Measurements from ENCODE around the gene ZBTB44.
"Not testable (repeated sequence)": the region's sequence is repeated elsewhere in the genome, so short reads cannot be mapped to it uniquely, and the experiment has no call there.

The ZBTB44 gene

DNA sequence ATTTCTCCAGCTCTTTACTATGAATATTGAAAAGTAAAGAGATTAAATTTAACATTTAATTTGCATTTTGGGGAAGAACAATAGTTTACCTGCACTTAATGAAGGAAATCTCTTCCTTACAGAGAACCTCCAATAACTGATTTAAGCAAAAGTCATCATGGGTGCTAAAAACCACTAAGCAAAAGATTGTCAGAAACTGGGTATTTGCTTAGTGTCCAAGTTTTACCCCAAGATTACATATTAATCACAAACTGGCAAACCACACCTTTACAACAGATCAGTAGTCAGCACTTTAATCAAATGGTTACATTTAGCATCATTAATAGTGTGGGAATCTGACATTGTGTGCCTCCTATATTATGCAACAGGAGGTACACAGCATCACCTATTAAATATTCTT lies 2.7 kb downstream of the ZBTB44 start:
- DNase-seq (ENCODE audit: low read depth): no peak

DNA sequence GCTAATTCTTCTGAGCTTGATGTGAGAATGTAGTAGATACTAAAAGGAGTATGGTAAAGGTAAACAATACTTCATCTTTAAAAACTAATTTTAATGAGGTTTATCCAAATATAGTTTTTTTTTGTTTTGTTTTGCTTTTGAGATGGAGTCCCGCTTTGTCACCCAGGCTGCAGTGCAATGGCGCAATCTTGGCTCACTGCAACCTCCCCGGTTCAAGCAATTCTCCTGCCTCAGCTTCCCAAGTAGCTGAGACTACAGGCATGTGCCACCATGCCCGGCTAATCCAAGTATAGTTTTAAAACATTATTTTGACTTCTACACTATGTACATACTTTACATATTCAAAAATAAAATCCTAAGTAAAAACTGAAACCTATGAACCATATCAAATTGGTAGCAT lies 4.1 kb downstream of the ZBTB44 start:
- DNase-seq (ENCODE audit: low read depth): no peak

DNA sequence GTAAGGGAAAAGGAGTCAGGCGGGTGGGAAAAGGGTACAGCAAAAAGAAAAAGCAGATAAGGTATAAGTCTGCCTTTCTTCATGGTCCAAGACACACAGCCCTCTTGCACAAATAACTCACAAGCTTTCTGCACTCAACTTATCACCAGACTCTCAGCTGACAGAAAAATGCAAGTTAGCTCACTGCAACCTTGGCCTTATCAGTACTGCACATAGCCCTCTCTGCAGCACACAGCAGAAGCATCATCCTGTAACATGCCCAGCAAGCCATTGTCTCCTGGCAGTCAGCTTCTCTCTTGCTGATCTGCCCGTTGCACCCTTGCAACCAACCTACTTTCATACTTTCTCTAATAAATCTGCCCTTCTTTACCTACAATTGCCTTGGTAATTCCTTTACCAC lies 5.8 kb downstream of the ZBTB44 start:
- DNase-seq (ENCODE audit: low read depth): no peak

DNA sequence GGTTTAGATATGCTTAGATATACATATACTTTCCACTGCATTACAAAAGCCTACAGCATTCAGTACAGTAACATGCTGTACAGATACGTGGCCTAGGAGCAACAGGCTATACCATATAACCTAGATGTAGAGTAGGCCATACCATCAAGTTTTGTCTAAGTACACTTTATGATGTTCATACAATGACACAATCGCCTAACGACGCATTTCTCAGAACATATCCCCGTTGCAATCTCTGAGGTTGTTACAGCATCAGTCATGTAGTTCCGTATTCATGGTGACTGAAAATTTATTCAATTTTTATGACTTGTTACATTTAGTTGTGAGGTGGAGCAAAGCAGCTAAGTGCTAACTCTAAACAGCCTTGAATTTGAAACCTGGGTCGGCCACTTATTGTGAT lies 6.7 kb downstream of the ZBTB44 start:
- no peak for DNase-seq (ENCODE audit: low read depth)

DNA sequence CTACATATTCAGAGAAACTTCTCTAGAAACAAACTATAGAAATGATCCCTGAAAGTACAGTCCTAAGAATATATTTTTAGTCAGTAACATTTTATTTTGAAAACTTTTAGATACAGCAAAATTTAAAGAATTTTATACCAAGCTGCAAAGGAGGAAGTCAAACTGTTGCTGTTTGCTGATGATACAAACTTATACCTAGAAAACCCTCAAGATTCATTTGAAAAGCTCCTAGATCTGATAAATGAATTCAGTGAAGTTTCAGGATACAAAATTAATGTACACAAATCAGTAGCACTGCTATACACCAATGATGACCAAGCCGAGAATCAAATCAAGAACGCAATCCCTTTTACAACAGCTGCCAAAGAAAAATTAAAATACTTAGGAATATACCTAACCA lies 10.1 kb downstream of the ZBTB44 start:
- no peak for DNase-seq (ENCODE audit: low read depth)

DNA sequence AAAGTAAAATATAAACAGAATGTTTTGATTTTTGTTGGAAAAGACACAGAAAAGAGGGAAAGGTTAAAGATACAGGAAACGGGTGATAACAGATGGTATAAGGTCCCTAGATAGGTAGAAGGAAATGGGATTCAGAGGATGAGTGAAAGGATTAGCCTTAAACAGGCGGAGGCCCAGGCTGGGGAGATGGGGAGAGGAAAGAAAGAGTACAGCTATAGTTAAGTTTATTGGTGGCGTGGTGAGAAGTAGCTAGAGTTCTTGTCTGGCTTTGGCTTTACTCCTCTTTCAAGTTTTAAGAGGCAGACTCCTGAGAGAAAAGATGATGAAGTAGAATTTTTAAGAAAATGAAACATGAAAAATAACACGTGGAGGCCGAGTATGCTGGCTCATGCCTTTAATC lies 13.7 kb downstream of the ZBTB44 start:
- no peak for DNase-seq (ENCODE audit: low read depth)

DNA sequence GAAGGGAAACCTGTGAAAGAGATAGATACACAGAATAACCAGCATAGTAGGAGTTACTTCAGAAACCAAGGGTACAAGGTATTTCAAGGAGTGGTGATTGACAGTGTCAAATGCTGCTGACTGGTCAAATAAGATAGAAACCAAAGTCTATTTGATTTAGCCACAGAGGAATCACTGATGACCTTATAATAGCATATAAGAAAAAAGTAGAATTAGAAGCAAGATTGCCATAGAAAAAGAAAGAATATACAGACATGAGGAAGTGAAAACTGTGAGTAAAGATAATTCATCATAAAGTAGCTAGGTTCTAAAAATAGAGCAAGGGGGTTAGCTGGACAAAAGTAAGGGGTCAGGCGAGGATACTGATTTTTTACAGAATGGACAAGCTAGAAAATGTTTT lies 14.2 kb downstream of the ZBTB44 start:
- DNase-seq (ENCODE audit: low read depth): no peak

DNA sequence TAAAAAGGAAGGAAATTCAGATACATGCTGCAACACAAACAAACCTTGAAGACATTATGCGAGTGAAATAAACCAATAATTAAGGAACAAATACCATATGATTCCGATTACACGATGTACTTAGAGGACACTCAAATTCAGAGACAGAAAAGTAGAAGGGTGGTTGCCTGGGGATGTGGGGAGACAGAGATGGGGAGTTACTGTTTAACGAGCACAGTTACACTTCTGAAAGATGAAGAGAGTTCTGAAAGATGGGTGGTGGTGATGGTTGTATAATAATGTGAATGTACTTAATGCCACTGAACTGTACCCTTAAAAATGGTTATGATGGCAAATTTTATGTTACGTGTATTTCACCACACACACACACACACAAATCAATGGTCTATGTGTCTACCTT lies 14.7 kb downstream of the ZBTB44 start:
- no peak for DNase-seq (ENCODE audit: low read depth)

DNA sequence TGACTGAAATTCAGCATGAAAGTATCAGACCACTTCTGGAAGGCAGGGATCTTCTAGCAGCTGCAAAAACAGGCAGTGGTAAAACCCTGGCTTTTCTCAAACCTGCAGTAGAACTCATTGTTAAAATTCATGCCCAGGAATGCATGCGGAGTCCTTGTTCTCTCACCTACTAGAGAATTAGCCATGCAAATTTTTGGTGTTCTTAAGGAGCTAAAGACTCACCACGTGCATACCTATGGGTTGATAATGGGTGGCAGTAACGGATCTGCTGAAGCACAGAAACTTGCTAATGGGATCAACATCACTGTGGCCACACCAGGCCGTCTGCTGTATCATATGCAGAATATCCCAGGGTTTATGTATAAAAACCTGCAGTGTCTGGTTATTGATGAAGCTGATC lies 19.1 kb downstream of the ZBTB44 start:
- DNase-seq (ENCODE audit: low read depth): no peak

DNA sequence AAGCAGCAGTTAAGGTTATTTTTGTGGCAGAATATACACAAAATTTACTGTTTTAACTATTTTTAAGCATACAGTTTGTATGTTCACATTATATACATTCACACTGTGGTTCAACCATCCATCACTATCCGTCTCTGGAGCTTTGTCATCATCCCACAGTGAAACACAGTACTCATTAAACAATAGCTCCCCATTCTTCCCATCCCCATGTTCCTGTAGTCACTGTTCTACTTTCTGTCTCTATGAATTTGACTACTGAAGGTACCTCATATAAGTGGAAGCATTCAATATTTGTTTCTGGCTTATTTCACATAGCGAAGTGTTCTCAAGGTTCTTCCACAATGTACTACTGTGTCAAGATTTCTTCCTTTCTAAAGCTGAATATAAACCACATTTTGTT lies 32.6 kb downstream of the ZBTB44 start:
- no peak for DNase-seq (ENCODE audit: low read depth)

DNA sequence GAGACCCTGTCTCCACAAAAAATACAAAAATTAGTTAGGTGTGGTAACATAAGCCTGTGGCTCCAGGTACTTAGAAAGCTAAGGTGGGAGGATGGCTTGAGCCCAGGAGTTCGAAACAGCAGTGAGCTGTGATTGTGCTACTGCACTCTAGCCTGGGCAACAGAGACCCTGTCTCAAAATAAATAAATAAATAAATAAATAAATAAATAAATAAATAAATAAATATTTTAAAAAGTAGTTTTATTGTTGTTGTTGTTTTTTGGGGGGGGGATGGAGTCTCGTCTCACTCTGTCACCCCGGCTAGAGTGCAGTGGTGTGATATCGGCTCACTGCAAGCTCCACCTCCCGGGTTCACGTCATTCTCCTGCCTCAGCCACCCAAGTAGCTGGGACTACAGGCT lies 33.4 kb downstream of the ZBTB44 start:
- not testable (repeated sequence) for DNase-seq (ENCODE audit: low read depth)

DNA sequence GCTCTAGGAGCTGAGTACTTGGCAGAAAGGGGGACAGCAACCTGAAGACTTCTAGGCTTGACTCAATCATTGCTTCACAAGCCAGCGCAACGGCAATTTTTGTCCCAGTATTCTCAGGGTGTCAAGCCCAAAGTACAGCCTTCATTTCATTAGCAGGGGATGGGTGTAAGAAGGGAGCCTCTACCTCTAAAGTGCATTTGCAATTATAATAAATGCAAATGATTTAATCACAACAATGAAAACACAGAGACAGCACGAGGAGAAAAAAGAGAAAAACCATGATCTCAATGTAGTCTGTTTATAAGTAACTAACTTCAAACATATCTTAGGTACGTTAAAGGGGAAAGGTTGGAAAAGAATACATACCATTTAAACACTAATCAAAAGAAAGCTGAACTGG lies 34.7 kb downstream of the ZBTB44 start:
- no peak for DNase-seq (ENCODE audit: low read depth)

DNA sequence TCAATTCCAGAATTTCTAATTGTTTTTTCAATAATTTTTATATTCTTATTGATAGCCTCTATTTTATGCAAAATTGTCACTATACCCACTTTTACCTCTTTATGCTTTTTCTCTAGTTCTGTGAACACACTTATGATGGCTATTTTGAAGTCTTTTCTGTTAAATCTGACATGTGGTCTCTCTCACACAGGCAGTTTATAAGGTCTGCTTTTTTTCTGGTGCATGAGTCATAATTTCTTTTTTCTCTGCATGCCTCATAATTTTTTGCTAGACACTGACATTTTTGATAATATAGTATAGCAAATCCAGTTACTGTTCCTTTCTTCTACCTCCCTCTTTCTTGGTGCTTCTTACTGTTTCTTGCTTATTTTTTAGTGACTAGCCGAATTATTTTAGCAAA lies 36.0 kb downstream of the ZBTB44 start:
- no peak for DNase-seq (ENCODE audit: low read depth)

DNA sequence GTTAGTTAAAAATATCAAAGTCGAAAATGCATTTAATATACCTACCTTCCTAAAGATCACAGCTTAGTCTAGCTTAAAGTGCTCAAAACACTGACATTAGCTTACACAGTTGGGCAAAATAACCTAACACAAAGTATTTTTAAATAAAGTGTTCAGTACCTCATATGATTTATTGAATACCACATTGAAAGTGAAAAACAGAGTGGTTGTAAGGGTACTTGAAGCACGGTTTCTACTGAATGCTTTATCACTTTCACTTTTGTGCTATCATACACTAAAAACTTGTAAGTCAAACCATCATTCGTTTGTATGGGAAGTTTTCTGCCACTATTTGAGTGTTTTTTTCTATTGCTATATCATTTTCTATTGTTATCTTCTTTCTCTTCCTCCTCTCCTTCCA lies 36.6 kb downstream of the ZBTB44 start:
- DNase-seq (ENCODE audit: low read depth): no peak

DNA sequence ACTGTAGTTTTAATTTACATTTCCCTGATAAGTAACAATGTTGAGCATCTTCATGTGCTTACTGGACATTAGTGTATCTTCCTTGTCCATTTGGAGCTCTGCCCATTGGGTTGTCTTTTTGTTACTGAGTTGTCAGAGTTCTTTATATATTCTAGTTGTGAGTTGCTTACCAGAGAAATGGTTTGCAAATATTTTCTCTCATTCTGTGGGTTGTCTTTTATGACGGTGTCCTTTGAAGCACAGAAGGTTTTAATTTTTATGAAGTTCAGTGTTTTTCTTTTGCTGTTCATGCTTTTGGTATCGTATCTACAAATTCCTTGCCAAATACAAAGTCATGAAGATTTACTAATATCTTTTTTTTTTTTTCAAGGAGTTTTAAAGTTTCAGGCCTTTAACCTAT lies 42.4 kb downstream of the ZBTB44 start:
- DNase-seq (ENCODE audit: low read depth): no peak

DNA sequence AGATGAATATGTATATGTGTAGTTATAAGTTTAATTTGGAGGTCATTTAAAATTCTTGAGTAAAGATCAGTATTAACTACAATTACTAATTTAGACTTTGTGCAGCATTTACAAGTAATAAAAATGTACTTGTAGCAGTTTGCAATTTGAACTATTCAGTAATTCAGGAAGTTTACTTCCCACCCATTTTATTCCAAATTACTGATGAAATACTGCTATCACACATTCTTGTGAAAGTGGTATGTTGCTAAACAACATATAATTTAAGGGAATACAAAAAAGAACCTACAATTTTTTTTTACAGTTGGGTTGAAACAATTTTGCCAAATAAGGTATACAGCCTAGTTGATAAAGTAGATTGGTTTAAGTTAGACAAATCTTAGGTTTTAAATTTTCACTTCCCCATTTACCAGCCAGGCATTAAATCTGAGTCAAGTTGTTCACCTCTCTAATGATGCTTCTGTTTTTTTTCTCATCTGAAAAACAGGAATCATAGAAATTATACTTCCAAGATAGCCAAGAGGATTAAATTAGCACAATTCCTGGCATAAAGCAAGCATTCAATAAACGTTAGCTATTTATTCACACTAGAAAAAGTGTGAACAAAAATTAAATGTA lies 45.3 kb downstream of the ZBTB44 start:
- no peak for DNase-seq (ENCODE audit: low read depth)

DNA sequence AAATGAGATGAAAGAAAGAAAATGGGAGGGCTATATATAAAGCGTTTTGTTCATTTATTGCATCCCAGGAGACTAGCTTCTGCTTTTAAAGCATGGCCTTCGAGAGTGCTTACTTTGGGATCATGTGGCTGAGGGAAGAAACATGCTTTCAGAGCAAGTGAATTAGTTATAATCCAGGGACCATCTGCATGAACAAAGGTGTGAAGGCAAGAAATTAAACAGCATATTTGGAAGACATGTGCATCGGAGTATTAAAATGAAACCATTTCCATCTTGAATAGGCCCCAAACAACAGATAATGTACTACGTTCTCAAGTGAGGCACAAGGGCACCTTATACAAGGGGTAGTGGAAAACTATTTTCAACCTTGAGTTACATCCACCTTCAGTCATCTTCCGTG lies 51.4 kb downstream of the ZBTB44 start:
- DNase-seq (ENCODE audit: low read depth): no peak

DNA sequence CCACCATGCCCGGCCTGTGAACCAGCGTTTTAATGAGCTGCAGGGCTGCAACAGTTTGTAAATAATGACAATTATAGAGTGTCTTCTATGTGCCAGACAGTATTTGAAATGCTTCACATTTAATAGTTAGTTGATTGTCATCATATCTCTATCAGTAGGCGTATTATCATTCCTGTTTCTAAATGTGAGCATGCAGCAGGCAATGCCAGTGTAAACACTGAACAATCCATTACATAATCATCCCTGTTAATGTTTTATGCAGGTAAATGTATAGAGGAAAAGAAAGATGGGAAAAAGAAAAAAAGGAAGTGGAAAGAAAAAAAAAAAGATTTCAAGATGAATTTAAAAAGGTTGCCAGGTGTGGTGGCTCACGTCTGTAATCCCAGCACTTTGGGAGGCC lies 52.3 kb downstream of the ZBTB44 start:
- no peak for DNase-seq (ENCODE audit: low read depth)

DNA sequence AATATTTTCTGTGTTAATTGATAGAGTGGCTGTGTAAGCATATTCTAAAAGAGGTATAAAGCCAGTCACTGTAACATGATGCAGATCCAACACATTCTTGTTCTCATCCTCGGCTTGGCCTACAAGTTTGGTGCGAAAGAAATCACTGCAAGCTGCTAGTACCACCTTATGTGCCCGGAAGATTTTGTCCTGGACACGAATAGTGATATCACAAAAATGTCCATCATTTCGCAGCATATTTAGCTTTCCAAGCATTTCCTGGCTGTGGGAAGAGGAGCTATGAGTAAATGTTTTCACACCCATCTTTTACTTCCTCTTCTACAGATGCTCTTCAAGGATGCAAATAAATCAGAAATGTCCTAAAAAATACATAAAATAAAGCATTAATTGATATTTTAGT lies 53.1 kb downstream of the ZBTB44 start:
- no peak for DNase-seq (ENCODE audit: low read depth)

DNA sequence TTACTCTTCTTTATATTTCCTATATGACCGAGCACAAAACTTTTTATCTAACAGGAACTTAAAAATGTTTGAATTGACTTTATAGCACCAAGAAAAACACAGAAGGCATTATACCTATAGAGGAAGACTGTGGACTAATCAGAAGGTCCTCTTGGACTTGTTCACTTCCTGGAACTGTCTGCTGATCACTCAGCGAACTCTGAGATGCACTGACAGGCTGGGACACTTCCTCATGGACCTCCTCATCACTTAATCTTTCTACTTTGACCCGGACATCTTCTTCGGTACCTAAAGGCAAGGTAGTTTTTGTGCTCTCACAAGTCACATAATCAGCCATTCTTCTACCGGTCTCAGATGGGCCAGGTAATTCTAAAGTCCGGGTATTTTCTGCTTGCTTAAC lies 54.0 kb downstream of the ZBTB44 start:
- no peak for DNase-seq (ENCODE audit: low read depth)

DNA sequence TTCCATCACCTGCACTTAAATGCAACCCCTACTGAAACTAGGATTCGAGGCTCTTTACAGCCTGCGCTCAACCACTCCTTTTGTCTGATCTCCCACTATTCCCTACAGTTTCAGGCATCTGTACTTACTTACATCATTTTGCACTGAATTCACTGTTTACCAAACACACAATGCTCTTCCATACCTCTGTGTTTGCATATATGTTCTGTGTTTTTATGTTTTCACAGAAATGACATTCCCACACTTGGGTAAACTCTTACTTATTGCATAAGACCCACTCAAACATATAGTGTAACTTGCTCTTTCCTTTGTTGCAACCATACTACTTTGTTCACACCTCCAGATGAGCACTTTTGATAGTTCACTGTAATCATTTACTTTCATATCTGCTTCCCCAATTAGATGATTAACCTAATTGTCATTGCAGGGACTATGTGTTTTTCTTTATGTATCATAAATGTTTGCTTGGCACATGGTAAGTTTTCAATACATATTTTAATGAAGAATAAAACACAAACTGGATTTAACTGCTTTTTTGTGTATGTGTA lies 54.6 kb downstream of the ZBTB44 start:
- DNase-seq (ENCODE audit: low read depth): no peak

DNA sequence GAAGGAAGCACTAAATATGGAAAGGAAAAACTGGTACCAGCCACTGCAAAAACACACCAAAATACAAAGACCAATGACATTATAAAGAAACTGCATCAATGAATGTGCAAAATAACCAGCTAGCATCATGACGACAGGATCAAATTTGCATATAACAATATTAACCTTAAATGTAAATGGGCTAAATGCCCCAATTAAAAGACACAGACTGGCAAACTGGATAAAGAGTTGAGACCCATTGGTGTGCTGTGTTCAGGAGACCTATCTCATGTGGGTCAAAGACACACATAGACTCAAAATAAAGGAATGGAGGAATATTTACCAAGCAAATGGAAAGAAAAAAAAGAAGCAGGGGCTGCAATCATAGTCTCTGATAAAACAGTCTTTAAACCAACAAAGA lies 63.0 kb downstream of the ZBTB44 start:
- not testable (repeated sequence) for DNase-seq (ENCODE audit: low read depth)

DNA sequence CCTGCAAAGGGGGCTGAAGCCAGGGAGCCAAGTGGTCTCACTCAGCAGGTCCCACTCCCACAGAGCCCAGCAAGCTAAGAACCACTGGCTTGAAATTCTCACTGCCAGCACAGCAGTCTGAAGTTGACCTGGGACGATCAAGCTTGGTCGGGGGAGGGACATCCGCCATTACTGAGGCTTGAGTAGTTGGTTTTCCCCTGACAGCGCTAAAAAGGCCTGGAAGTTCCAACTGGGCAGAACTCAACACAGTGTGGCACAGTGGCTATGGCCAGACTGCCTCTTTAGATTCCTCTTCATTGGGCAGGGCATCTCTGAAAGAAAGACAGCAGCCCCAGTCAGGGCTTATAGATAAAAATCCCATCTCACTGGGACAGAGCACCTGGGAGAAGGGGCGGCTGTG lies 64.8 kb downstream of the ZBTB44 start:
- DNase-seq (ENCODE audit: low read depth): not testable (repeated sequence)

DNA sequence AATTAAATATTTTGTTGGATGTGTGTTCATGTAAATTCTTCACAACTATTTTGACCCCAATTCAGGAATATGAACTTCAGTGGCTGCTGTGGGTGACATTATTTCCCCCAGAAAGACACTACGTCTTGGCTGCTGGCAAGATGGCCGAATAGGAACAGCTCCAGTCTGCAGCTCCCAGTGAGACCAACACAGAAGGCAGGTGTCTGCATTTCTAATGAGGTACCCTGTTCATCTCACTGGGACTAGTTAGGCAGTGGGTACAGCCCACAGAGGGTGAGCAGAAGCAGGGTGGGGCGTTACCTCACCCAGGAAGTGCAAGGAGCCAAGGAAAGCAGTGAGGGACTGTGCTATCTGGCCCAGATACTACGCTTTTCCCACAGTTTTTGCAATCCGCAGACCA lies 65.3 kb downstream of the ZBTB44 start:
- no peak for DNase-seq (ENCODE audit: low read depth)

DNA sequence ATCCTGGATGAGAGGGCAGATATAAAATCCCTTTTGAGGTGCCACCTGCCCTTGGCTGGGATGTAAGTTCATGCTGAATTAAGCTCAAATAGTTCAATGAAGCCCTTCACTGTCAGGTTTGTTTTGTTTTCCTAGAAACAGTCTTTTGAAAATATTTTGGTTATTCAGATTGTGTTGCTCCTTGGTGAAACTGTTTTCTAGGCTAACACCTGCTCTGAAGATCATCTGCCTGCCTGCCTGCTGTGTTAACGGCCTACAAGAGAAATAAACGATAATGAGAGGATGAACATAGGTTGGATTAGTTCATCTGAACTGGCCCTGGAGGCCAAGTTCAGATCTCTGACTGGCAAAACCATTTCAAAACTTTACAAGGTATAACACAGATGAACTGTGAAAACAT lies 67.4 kb downstream of the ZBTB44 start:
- DNase-seq (ENCODE audit: low read depth): no peak

Data from CMK (cell line).